Measurements from ENCODE around the gene CFAP46.

- no peak for TF ChIP-seq POLR2AphosphoS5 (IDR thresholded peaks at IDR 0.05; ENCODE audit: low read depth, low read length)
- TF ChIP-seq, protein P1, sequence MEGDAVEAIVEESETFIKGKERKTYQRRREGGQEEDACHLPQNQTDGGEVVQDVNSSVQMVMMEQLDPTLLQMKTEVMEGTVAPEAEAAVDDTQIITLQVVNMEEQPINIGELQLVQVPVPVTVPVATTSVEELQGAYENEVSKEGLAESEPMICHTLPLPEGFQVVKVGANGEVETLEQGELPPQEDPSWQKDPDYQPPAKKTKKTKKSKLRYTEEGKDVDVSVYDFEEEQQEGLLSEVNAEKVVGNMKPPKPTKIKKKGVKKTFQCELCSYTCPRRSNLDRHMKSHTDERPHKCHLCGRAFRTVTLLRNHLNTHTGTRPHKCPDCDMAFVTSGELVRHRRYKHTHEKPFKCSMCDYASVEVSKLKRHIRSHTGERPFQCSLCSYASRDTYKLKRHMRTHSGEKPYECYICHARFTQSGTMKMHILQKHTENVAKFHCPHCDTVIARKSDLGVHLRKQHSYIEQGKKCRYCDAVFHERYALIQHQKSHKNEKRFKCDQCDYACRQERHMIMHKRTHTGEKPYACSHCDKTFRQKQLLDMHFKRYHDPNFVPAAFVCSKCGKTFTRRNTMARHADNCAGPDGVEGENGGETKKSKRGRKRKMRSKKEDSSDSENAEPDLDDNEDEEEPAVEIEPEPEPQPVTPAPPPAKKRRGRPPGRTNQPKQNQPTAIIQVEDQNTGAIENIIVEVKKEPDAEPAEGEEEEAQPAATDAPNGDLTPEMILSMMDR (IDR thresholded peaks at IDR 0.05) = no peak
- TF ChIP-seq, protein P2, sequence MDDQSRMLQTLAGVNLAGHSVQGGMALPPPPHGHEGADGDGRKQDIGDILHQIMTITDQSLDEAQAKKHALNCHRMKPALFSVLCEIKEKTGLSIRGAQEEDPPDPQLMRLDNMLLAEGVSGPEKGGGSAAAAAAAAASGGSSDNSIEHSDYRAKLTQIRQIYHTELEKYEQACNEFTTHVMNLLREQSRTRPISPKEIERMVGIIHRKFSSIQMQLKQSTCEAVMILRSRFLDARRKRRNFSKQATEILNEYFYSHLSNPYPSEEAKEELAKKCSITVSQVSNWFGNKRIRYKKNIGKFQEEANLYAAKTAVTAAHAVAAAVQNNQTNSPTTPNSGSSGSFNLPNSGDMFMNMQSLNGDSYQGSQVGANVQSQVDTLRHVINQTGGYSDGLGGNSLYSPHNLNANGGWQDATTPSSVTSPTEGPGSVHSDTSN (IDR thresholded peaks at IDR 0.05) = no peak
- TF ChIP-seq GATA2 (CRISPR knock-in tag; IDR thresholded peaks at IDR 0.05) = no peak
- TF ChIP-seq JUND (IDR thresholded peaks at IDR 0.05) = no peak
- no peak for TF ChIP-seq TCF12 (IDR thresholded peaks at IDR 0.05)
- no peak for TF ChIP-seq YY1 (IDR thresholded peaks at IDR 0.05; ENCODE audit: low read depth)
- TF ChIP-seq, protein P3, sequence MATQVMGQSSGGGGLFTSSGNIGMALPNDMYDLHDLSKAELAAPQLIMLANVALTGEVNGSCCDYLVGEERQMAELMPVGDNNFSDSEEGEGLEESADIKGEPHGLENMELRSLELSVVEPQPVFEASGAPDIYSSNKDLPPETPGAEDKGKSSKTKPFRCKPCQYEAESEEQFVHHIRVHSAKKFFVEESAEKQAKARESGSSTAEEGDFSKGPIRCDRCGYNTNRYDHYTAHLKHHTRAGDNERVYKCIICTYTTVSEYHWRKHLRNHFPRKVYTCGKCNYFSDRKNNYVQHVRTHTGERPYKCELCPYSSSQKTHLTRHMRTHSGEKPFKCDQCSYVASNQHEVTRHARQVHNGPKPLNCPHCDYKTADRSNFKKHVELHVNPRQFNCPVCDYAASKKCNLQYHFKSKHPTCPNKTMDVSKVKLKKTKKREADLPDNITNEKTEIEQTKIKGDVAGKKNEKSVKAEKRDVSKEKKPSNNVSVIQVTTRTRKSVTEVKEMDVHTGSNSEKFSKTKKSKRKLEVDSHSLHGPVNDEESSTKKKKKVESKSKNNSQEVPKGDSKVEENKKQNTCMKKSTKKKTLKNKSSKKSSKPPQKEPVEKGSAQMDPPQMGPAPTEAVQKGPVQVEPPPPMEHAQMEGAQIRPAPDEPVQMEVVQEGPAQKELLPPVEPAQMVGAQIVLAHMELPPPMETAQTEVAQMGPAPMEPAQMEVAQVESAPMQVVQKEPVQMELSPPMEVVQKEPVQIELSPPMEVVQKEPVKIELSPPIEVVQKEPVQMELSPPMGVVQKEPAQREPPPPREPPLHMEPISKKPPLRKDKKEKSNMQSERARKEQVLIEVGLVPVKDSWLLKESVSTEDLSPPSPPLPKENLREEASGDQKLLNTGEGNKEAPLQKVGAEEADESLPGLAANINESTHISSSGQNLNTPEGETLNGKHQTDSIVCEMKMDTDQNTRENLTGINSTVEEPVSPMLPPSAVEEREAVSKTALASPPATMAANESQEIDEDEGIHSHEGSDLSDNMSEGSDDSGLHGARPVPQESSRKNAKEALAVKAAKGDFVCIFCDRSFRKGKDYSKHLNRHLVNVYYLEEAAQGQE (IDR thresholded peaks at IDR 0.05; ENCODE audit: low read depth, low read length) = no peak
- no peak for TF ChIP-seq EP300 (IDR thresholded peaks at IDR 0.05; ENCODE audit: borderline replicate concordance in 1 of 2, low read depth in 1 of 2, low read length in 1 of 2)
- no peak for TF ChIP-seq RFX5 (IDR thresholded peaks at IDR 0.05; ENCODE audit: low read length)
- no peak for TF ChIP-seq RXRA (IDR thresholded peaks at IDR 0.05; ENCODE audit: borderline replicate concordance, low read depth)
- TF ChIP-seq RCOR1 (IDR thresholded peaks at IDR 0.05; ENCODE audit: low read length) = no peak
These were observed 130.4 kb downstream of the CFAP46 start for GRCh38 chr10:132811891-132812481.
